ENCODE results near the gene CCDC14.

The CCDC14 gene

DNA sequence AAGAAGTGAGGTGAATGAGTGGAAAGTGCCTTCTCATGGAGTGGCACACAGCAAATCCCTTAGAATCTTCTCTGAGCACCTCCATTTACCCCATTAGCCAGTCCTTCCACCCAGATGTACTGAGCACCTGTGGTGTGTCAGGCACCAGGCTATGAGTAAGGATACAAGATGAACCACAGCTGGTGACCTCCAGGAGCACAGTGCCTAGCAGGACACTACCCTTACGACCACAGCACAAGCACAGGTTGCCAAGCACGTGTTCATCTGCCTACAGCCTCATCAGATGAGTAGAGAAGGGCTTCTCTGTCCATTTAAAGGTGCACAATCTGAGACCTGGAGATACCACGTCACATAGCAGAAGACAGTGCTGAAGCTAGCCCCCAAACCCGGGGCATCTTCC, 83.1 kb downstream of the CCDC14 start:
- peaks cover 3% of the 10 kb centered on the region for H3K4me1 ChIP-seq (ENCODE audit: control insufficient read depth, insufficient read depth, low read length, poor library complexity, severe bottlenecking)
- peaks cover 6% of the 10 kb centered on the region for H3K36me3 ChIP-seq (ENCODE audit: control insufficient read depth, insufficient read depth, low read length)
- H3K4me3 ChIP-seq (ENCODE audit: extremely low read depth, insufficient read depth, low read length, poor library complexity, severe bottlenecking), result no peak overlapping the region
- H3K9me3 ChIP-seq (ENCODE audit: control insufficient read depth, low read length), result no peaks in the 10 kb centered on the region
- 84 to 95% methylated on average over 4 of the region's 4 CpGs for WGBS, 2 experiments (ENCODE audit: insufficient coverage in 2 of 2)
- no peak overlapping the region for H3K27ac ChIP-seq (ENCODE audit: low read depth, low read length, severe bottlenecking)

DNA sequence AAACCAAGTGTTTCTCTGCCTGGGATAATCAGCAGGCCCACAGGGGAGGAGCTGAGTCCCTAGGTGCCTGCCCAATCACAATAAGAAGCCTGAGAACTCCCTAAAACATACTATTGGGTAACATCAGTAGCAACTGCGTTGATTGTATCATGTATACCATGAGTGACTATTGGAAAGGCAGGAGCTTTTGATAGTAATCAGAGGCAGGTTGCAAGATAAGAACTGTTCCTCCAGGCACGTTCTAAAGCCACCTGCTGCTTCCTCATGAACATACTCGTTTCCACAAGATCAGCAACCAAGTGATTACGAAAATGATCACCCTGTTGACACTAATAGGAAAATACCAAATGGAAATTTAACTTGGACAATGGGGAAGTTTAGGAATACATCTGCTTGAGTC, 83.6 kb downstream of the CCDC14 start:
- 100% methylated on average over 4 of the region's 4 CpGs; no CpG with 5 or more reads in 1 of the 2 experiments for WGBS, 2 experiments (ENCODE audit: insufficient coverage in 2 of 2)
- no peak overlapping the region for H3K27ac ChIP-seq (ENCODE audit: low read depth, low read length, severe bottlenecking)

DNA sequence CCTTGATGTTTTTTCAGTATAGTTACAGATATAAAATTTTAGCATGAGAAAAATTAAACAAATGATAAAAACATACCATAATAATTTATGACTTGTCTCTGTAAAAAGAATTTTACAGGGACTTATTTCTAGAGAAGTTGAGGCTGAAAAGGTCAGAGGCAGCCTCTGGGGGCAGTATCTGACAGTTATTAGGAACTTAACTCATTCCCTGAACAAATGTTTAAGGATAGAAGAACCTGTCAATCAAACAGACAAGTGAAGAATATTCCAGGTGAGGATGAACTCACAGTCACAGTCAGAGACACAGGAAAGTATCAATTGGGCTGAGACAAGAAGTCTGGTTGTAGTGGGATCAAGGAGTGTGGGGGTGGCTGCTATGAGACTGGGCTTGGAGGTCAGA, 84.2 kb downstream of the CCDC14 start:
- H3K36me3 ChIP-seq (ENCODE audit: control insufficient read depth, insufficient read depth, low read length), result peaks cover 6% of the 10 kb centered on the region
- no peaks in the 10 kb centered on the region for H3K4me1 ChIP-seq (ENCODE audit: control insufficient read depth, insufficient read depth, low read length, poor library complexity, severe bottlenecking)
- no peak overlapping the region for H3K4me3 ChIP-seq (ENCODE audit: extremely low read depth, insufficient read depth, low read length, poor library complexity, severe bottlenecking)
- H3K9me3 ChIP-seq (ENCODE audit: control insufficient read depth, low read length), result no peaks in the 10 kb centered on the region
- no peak overlapping the region for H3K27ac ChIP-seq (ENCODE audit: low read depth, low read length, severe bottlenecking)

More for the DNA sequence above, 83.6 kb downstream of the CCDC14 start:
- no peaks in the 10 kb centered on the region for H3K9me3 ChIP-seq (ENCODE audit: control insufficient read depth, low read length)
- H3K4me1 ChIP-seq (ENCODE audit: control insufficient read depth, insufficient read depth, low read length, poor library complexity, severe bottlenecking), result peaks cover 1% of the 10 kb centered on the region
- no peak overlapping the region for H3K4me3 ChIP-seq (ENCODE audit: extremely low read depth, insufficient read depth, low read length, poor library complexity, severe bottlenecking)
- peaks cover 6% of the 10 kb centered on the region for H3K36me3 ChIP-seq (ENCODE audit: control insufficient read depth, insufficient read depth, low read length)

DNA sequence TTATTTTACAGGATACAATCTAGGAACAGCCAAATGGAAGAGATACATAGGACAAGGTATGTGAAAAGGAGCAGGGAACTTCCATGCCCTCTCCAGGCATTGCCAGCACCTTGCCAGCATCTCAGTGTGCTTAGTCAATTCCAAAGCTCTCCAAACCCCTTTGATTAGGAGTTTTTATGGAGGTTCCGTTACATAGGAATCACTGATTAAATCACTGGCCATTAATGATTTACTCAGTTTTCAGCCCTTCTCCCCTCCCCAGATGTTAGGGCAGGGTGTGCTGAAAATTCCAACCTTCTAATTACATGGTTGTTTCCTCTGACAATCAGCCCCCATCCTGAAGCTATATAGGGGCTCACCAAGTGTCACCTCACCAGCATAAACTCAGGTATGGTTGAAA, 88.4 kb downstream of the CCDC14 start:
- Histone ChIP-seq H3K36me3 (ENCODE audit: control insufficient read depth, insufficient read depth, low read length) (peaks cover 6% of the 10 kb centered on the region), H3K4me1 (ENCODE audit: control insufficient read depth, insufficient read depth, low read length, poor library complexity, severe bottlenecking) (peaks cover 4% of the 10 kb centered on the region), H3K27ac (ENCODE audit: low read depth, low read length, severe bottlenecking) (no peak overlapping the region), H3K4me3 (ENCODE audit: extremely low read depth, insufficient read depth, low read length, poor library complexity, severe bottlenecking) (no peak overlapping the region), H3K9me3 (ENCODE audit: control insufficient read depth, low read length) (no peaks in the 10 kb centered on the region)
- WGBS, 2 experiments (ENCODE audit: insufficient coverage in 2 of 2), result no CpG with 5 or more reads among the region's 1 CpG

DNA sequence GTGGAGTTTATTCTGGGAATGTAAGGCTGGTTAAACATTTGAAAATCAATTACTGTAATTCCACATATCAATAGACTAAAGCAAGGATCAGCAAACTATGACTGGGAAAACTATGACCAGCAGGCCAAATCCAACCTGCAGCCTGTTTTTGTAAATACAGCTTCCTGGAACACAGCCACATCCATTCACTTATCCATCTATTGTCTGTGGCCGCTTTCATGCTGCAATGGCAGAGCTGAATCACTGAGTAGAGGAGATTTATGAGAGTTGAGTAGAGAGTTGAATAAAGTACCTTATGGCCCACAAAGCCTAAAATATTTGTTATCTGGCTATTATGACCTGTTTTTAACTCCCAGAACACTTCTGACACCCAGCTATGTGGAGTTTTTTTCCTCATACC, 89.1 kb downstream of the CCDC14 start:
- WGBS, 2 experiments (ENCODE audit: insufficient coverage in 2 of 2), result 100% methylated on average over 1 of the region's 1 CpG; no CpG with 5 or more reads in 1 of the 2 experiments
- Histone ChIP-seq H3K4me3 (ENCODE audit: extremely low read depth, insufficient read depth, low read length, poor library complexity, severe bottlenecking) (no peak overlapping the region), H3K27ac (ENCODE audit: low read depth, low read length, severe bottlenecking) (no peak overlapping the region), H3K9me3 (ENCODE audit: control insufficient read depth, low read length) (no peaks in the 10 kb centered on the region), H3K36me3 (ENCODE audit: control insufficient read depth, insufficient read depth, low read length) (peaks cover 6% of the 10 kb centered on the region), H3K4me1 (ENCODE audit: control insufficient read depth, insufficient read depth, low read length, poor library complexity, severe bottlenecking) (peaks cover 4% of the 10 kb centered on the region)

DNA sequence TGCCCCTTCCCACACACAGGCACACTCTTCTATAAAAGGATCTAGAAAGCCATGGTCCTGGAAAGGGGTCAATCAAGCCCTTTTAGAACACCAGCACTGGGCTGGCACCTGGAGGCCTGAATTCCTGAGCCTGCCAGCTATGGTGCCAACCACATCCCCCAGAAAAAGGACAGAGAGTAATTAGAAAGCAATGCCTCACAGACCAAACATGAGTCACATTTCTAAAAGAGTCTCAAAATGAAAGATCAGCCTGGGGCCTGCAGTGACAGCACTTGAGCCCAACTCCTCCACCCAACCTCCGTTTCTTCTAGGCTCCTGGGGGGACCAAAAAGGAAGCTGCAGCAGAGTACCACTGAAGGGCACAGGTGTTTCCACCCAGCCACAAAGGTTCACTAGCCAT, 91.0 kb downstream of the CCDC14 start:
- Histone ChIP-seq H3K4me3 (ENCODE audit: extremely low read depth, insufficient read depth, low read length, poor library complexity, severe bottlenecking) (no peak overlapping the region), H3K9me3 (ENCODE audit: control insufficient read depth, low read length) (no peaks in the 10 kb centered on the region), H3K27ac (ENCODE audit: low read depth, low read length, severe bottlenecking) (no peak overlapping the region), H3K36me3 (ENCODE audit: control insufficient read depth, insufficient read depth, low read length) (peaks cover 6% of the 10 kb centered on the region), H3K4me1 (ENCODE audit: control insufficient read depth, insufficient read depth, low read length, poor library complexity, severe bottlenecking) (peaks cover 4% of the 10 kb centered on the region)
- WGBS, 2 experiments (ENCODE audit: insufficient coverage in 2 of 2), result 100% methylated on average over 1 of the region's 1 CpG; no CpG with 5 or more reads in 1 of the 2 experiments

DNA sequence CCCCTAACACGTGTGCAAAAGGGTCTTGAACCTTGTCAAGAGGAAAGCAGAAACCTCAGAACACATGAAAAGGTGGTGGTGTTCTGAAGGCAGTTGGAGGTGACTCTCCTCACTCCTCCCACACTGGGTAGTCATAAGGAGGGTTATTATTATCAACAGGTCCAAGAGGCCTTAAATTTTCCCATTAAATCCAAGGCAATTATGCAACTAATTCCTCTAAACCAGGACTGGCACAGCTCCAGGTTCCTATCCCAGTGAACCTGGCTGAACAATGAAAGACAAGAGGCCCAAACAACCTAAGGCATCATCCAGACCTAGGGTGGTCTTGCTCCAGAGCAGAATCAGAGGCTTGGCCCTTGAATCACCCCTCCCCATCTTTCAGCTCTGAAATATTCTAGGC, 91.9 kb downstream of the CCDC14 start:
- Histone ChIP-seq H3K36me3 (ENCODE audit: control insufficient read depth, insufficient read depth, low read length) (peaks cover 4% of the 10 kb centered on the region), H3K4me3 (ENCODE audit: extremely low read depth, insufficient read depth, low read length, poor library complexity, severe bottlenecking) (no peak overlapping the region), H3K9me3 (ENCODE audit: control insufficient read depth, low read length) (no peaks in the 10 kb centered on the region), H3K27ac (ENCODE audit: low read depth, low read length, severe bottlenecking) (no peak overlapping the region), H3K4me1 (ENCODE audit: control insufficient read depth, insufficient read depth, low read length, poor library complexity, severe bottlenecking) (peaks cover 4% of the 10 kb centered on the region)
- 100% methylated on average over 1 of the region's 1 CpG; no CpG with 5 or more reads in 1 of the 2 experiments for WGBS, 2 experiments (ENCODE audit: insufficient coverage in 2 of 2)

DNA sequence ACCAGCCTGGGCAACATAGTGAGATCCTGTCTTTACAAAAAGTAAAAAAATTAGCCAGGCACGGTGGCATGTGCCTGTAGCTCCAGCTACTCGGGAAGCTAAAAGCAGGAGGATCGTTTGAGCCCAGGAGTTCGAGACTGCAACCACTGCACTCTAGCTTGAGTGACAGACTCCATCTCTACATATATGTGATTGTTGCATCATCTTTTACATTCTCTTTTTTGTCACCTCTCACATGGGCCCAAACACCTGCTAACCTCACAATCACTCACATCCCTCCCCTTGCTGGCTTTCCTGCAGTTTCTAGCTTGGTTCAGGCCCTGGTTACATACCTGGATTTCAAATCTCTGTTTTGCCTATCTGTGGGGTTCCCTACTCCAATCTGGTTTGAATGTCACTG, 96.3 kb downstream of the CCDC14 start:
- peaks cover 4% of the 10 kb centered on the region for H3K36me3 ChIP-seq (ENCODE audit: control insufficient read depth, insufficient read depth, low read length)
- no peak overlapping the region for H3K4me3 ChIP-seq (ENCODE audit: extremely low read depth, insufficient read depth, low read length, poor library complexity, severe bottlenecking)
- H3K4me1 ChIP-seq (ENCODE audit: control insufficient read depth, insufficient read depth, low read length, poor library complexity, severe bottlenecking), result no peaks in the 10 kb centered on the region
- no peak overlapping the region for H3K27ac ChIP-seq (ENCODE audit: low read depth, low read length, severe bottlenecking)
- no peaks in the 10 kb centered on the region for H3K9me3 ChIP-seq (ENCODE audit: control insufficient read depth, low read length)
- WGBS, 2 experiments (ENCODE audit: insufficient coverage in 2 of 2), result 96 to 100% methylated on average over 4 of the region's 4 CpGs

Data from mesodermal cell (in vitro differentiated cells).